ENCODE results near the gene KCNQ2.

KCNQ2 gene

DNA sequence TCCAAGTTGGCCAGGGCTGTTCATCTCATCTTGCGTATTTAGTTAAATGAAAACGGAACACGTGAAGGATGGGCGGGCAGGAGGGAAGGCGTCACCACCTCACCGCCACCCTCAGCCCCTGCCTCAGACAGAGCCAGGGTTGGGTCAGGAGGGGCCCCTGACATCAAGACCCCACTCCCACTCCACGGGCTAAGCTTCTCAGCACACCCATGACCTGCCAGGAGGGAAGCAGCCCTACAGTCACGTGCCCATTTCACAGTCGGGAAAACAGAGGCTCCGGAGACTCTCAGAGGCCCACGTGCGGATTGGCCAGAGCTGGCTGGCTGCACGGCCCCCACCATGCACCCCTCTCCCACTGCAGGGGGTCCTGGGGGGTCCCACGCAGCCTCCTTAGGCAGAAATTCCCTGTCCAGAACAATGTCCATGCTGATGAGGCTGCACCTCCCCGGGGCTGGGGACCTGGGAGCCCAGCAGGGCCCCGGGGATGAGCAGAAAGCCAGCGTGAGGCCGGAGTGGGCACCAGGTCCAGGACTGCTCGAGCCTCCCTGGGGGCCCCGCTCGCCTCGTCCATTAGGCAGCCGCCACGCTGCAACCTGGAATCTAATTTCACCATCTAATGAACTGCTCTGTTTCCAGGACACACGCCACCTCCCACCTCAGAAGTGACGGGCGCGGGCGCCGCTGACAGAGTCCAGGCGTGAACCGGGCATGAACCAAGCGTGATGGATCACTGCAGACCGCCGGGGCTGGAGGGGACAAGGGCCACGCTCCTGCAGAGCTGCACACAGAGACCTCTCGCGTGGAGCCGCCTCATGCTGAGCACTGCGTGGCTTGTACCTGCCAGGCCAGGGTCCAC is 15.8 kb downstream of the KCNQ2 start:
- no peak for DNase-seq (ENCODE audit: insufficient read length, low spot score)
- FAIRE-seq = no peak

DNA sequence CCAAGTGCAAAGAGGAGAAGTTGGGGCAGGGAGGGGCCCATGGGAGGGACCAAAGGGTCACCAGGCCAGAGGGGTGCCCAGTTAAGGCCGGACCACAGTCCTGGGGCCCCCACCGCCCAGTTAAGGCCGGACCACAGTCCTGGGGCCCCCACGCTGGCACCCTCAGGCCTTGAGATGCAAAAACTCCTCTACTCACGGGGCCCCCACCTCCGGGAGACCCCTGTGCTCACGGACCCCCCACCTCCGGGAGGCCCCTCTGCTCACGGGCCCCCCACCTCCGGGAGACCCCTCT is 16.9 kb downstream of the KCNQ2 start:
- no peak for DNase-seq (ENCODE audit: insufficient read length, low spot score)
- no peak for FAIRE-seq

DNA sequence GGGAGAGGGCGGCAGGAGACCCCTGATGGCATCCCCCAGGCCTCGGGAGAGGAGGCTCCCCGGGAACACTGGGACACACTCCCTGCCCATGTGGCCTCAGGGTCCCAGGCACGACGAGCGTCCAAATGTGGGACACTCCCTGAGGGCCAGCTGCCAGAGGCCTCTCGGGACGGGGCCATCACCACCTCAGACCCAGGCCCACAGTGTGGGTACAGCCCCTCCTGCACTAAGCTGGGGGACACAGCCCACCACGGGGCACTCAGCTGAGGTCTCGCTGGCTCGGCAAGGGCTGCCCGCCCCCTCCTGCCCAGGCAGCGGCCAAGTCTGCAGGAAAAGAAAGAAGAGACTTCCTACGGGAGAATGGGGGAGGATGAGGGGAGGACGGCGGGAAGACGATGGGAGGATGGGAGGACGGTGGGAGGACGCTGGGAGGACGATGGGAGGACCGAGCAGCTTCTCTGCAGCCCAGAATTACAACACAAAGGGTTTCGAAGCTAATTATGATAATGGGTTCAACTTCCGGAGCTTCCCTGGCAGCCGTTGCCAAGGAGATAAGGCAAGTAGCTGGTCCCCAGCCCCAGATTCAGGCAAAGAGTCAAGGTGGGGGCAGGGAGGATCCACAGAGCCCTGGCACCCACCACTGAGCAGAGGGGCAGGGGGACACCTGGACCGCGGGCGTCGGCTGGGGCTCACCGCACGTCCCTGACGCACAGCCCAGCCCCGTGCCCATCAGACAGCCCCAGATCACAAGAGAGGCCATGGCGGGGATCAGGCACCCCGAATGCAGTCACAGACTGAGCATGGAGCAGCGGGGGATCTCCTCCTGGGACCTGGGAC is 17.5 kb downstream of the KCNQ2 start:
- DNase-seq (ENCODE audit: insufficient read length, low spot score) = no peak
- no peak for FAIRE-seq

DNA sequence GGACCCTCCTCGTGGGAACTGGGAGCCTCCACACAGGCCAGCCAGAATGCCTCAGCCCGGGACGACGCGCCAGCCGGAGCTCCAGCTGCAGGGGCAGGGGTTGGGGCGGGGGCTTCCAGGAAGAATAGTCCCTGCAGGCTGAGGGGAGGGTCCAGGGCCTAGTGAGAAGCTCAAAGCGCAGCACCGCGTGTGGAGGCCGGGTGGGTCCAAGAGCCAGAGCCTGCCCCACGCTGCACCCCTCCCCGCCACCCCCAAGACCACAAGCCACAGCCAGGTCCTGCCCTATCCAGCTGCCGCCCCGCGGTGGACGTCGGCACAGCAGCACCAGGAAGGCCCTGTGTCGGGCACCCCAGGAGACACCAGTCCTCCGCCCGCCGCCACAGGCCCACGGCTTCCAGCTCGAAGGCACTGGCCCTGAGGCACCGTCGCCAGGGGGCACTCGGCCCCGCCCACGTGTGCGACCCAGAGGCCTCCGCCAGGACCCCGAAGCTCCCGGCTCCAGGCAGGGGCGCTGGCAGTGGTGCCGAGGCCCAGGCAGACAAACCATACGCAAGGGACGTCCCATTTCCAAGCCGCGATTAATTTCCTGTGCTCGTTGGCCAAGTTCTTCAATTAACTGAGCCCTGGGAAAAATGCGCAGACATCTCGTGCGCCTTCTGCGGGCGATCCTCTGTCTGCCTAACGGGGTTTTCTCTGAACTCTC is 19.5 kb downstream of the KCNQ2 start:
- DNase-seq (ENCODE audit: insufficient read length, low spot score) (no peak), FAIRE-seq (no peak)

DNA sequence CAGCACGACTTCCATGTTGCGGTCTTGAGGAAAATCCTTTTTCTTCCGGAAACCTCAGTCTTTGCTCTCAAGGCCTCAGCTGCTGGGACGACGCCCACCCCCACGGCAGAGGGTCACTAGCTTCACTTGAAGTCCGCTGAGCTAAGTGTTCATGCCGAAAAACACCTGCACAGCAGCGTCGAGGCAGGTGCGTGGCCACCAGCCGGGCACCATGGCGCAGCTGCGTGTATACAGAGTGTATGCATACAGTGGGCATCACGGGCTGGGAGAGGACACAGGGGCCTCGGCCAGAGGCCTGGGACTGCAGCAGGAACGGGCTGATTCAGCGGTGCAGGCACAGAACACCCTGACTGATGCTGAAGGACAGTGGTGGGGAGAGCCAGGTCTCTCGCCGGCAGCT is 20.1 kb downstream of the KCNQ2 start:
- no peak for FAIRE-seq

DNA sequence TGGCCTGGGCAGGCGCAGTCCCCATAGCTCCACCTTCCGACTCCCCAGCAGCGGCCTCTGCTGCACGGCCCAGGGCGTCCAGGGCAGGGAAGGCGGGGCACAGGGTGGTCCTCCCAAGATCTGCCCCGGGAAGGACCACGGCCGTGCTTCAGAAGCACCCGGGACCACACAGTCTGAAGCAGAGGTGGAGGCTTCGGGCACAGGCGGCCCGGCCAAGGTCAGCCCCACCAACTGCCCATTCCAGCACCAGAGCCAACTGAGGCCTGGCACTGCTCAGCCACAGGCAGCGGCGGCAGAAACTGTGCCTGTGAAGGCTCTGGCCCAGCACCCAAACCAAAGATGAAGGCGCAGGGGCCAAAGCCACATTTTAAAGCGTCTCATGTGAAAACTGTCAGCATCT is 20.6 kb downstream of the KCNQ2 start:
- DNase-seq (ENCODE audit: insufficient read length, low spot score) (no peak), FAIRE-seq (no peak)

More for the DNA sequence above, 20.1 kb downstream of the KCNQ2 start:
- DNase-seq (ENCODE audit: insufficient read length, low spot score) = no peak

DNA sequence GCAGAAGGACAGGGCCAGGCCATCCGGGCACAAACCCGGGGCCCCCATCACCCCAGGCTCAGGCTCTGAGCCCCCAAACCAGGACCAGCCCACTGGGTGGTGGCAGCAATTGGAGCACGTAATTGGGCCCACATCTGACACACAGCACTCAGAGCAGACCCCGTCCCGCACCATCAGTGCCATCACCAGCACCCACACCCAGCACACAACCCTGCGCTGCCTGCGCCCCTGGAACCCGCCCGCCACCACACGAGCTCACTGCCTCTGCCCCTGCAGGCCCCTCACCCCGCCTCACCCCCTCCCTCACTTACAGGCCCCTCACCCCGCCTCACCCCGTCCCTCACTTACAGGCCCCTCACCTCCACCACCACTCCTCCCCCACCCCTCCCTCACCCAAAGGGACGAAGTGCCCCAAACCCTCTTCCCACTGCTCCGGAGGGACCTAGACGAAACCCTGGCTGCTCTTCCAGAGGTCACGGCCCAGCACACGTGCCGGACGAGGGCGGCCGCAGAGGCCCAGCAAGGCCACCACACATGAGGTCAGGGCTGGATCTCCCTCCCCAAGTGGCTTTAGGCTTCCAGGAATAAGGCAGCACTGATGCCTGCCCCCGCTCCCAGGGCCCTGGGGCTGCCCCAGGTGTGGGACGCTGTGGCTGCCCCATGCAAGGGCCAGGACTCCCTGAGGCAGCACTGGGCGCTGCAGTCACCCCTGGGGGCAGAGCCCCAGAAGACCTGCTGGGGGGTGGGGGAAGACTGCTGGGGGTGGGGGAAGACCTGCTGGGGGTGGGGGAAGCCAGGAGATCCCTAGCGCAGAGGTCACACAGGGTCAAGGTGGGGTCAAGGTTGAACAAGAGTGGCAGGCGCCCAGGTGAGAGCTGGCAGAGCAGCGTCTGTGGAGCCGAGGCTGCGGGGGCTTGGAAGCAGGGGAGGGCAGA is 22.4 kb downstream of the KCNQ2 start:
- DNase-seq (ENCODE audit: insufficient read length, low spot score) = no peak
- no peak for FAIRE-seq

DNA sequence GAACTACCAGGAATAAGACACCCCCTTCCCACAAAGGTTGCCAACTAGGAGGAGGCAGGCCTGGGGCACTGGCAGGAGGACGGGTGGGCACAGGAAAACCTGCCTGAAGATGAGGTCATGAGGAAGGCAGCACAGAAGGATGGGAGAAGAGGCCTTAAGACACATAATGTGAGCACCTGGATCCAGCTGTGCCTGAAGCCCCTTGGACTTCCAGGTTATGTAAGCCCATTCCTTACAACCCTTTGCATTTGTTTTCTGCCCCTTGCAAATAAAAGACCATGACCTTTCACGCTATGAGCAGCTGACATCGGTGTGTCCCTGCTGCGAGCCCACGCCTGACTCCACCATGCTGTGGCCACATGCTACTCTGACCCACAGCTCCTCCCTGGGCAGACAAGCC is 23.4 kb downstream of the KCNQ2 start:
- no peak for DNase-seq (ENCODE audit: insufficient read length, low spot score)
- FAIRE-seq = no peak

DNA sequence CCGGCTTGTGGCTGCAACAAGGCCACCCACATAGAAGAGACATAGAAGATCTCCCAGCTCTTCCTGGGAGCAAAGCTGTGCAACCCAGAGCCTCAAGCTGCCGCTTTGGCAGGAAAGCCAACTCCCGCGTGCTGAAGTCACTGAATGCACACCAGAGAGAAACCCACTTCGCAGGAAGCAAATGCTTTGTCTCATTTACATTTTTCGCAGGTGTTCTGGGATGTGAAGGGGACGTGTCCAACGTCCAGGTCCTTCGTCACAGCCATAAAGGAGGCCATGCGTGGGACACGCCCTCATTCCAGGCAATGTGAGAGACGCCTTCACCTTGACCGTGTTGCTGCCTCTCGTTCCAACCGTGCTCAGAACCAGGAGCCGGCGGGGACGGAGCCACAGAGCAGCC is 24.4 kb downstream of the KCNQ2 start:
- no peak for FAIRE-seq
- no peak for DNase-seq (ENCODE audit: insufficient read length, low spot score)

DNA sequence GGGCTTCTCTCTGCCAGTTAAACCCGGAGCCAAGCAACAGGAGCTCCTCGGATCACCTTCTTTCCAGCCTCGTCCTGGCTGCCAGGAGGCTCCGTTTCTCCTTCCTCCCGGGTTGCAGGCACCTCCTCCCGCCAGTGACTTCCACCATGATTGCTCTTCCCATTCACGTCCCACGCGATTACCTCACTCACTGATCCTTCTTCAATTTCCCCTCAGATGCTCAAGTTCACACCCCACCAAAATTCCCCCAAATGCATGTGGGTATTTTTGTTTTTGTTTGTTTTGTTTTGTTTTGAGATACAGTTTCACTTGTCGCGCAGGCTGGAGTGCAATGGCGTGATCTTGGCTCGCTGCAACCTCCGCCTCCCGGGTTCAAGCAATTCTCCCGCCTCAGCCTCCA is 25.1 kb downstream of the KCNQ2 start:
- FAIRE-seq (no peak), DNase-seq (ENCODE audit: insufficient read length, low spot score) (no peak)

DNA sequence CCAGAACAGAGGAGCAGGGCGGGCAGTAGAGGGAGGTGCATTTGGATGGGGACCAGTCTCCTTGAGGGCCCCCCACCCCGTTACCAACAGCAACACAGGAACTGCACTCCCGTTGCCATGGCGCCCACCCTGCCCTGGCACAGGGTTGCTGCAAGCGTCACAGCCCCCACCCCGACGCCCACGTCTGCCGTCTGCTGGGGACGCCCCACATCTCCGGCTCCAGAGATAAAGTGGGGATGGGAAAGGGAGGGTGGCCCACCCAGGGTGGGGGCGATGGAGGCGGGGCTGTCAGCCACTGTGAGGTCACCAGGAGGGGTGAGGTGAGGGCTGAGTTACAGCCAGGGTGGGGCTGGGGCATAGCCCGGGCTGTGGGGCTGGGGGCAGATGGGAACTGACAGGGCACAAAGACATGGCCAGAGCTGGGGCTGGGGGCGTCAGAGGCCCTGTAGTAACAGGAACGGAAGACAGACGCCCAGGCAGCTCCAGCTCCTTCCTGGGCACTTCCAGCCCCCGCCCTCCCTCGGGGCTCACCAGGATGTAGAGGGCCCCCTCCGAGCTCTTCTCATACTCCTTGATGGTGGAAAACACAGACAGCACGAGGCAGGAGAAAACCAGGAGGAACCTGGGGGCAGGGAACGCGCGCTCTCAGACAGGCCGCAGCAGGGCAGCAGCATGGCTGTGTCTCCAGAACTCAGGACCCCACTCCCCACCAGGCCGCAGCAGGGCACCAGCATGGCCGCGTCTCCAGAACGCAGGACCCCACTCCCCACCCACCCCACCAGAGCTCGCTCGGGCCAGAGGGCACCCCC is 26.0 kb downstream of the KCNQ2 start:
- FAIRE-seq = no peak
- no peak for DNase-seq (ENCODE audit: insufficient read length, low spot score)

DNA sequence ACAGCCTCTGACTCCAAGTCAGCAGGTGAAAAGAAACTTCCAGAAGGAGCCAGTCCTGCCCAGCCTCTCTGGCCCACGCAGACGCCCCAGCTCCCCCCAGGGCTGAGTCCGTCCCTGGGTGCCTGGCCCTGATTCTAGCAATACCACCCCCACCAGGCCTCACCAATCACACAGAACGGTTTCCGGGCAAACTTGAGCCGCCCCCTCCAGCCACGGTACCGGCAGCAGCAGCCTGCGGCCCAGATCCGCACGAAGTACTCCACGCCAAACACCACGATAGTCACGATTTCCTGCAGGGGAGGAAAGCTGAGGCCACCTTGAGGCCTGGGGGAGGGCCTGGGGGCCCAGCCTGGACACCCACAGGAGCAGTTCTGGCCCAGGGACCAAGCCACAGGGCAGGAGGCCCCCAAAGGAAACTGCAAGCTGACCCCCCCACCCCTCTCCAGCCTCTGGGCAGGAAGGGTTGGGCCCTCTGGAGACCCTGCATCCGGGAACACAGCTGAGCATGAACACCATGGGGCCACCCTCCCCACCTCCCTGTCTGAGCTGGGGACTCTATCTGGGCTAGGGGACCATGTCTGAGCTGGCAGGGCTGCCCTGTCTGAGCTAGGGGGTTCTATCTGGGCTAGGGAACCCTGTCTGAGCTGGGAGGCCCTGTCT is 27.2 kb downstream of the KCNQ2 start:
- FAIRE-seq = no peak
- DNase-seq (ENCODE audit: insufficient read length, low spot score) = no peak

DNA sequence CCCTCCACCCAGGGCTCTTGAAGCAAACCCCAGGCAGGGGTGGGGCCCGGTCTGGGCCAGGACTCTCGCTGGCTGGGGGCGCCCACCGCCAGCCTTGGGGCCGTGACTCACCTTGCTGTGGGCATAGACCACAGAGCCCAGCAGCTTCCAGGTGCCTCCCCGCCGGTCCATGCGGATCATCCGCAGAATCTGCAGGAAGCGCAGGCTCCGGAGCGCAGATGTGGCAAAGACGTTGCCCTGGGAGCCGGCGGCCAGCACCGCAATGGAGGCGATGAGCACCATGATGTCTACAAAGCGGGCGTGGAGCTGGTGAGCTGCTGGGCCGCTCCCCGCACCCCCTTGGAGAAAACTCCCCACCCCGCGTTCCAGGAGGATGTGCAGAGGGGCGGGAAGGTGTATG is 27.9 kb downstream of the KCNQ2 start:
- DNase-seq (ENCODE audit: insufficient read length, low spot score) = no peak
- no peak for FAIRE-seq

DNA sequence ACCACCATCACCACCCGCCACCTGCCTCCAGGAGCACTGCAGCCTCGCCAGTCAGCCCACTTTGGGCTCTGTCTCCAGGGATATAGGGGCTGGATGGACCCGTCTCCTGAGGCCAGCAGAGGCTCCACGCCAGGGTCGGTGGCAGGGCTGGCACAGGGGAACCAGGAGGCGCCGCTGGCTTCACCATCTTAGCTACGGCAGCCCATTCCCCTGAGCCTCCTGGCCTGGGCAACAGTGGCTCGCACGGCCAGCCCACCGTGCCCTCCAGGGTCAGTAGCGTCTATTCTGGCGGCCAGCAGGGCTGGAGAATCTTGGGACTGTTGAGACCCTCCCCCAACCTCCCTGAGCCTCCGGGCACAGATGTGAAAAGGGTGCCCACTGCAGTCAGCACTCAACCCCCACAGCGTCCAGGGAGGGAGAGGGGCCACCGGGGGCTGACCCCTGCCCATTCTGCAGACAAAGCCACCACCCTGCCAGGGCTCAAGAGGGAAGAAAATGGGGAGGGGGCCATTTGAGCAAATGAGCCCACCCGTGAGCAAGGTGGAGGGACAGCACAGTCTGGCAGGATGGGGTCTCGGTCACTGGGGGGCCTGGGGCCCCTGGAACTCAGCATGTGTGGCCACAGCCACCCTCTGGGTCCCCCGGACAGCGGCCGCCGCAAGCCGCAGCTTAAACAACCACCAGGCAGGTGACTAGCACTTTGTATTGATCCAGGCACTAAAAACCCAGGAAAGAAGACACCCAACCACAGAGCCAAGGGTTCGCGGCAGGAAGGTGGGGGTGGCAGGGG is 28.7 kb downstream of the KCNQ2 start:
- DNase-seq (ENCODE audit: insufficient read length, low spot score) (no peak), FAIRE-seq (no peak)

DNA sequence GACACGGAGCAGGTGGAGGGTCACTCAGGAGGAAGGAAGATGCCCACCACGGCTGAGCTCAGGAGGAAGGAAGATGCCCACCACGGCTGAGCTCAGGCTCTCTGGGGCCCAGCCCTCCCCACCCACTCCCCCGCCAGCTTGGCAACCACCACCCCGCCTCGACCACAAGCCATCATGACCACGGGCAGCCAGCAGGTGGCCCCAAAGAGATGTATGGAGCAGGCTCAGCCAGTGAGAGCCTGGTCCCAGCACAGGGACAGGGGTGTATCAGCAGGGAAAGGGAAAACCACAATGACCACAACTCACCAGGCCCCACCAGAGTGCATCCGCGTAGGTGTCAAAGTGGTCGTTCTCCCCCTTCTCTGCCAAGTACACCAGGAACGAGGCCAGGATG is 30.4 kb downstream of the KCNQ2 start:
- FAIRE-seq (peak; percentile 47), DNase-seq (ENCODE audit: insufficient read length, low spot score) (peak; percentile 72)

DNA sequence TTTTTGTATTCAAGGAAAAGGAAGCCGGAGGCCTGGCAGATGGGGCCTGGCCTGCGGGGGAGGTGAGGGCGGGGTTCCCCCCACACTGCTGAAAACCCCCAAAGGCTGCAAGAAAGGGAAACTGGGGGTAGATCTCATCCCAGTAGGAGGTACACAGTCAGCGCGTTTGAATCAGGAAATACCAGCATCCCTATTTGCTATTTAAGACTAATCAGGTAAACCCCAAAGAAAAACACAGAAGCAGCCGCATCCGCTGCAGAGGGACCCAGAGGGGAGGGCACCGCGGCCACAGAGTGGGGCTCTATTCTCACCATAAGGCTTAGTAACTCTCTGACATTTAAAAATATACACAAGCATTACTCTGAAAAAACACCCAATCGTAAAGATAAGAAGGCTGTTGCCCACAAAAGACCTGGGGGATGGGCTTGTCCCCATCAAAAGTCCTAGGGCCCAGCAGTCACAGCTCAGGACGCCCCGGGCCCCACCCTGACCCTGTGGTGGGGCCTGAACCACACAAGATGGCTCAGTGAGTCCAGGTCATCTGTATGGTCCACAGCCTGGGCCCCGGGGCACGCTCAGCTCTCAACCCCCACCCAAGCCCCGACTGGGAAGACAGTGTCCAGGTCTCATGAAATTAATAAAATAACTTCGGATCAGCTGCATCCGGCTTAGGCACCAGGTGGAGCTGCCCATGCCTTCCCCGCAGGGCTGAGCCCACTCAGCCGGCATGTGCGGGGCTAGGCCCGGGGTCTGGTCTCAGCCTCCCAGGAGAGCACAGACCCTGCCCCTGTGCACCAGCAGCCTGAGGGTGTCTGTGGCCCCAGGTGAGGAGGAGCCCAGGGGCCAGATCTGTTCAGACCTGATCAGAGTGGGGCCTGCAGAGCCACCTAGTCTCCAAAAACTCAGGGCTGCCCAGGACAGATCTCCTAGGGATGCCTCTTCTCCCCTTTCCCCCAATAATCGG is 31.0 kb downstream of the KCNQ2 start:
- FAIRE-seq (no peak), DNase-seq (ENCODE audit: insufficient read length, low spot score) (no peak)

DNA sequence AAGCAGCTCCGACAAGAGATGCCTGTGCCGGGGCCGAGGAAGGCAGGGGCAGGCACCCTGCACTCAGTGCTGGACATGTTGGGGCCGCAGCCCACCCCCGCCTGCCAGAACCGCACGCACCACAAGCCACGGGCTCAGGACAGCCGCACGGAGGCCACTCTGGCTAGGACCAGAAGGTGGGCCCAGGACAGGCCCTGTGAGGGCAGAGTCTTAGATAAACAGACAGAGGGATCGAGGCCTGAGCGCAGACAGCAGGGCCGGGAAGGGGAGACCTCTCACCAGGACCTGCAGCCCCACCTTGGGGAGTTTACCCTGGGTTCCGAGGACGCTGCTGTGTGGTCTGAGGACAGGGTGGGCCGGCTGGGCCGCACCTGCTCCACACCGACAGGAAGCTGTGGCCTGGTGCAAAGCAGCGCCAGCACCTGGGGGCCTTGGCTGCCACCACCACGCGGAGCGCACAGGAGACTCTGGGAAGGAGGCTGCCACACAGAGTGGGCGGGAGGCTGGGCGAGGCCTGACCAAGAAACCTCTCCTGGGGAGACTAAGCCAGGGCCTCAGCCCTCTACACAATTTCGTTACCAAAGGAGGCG is 32.0 kb downstream of the KCNQ2 start:
- DNase-seq (ENCODE audit: insufficient read length, low spot score) (no peak), FAIRE-seq (no peak)
